ENCODE results near the gene DAP.

DNA sequence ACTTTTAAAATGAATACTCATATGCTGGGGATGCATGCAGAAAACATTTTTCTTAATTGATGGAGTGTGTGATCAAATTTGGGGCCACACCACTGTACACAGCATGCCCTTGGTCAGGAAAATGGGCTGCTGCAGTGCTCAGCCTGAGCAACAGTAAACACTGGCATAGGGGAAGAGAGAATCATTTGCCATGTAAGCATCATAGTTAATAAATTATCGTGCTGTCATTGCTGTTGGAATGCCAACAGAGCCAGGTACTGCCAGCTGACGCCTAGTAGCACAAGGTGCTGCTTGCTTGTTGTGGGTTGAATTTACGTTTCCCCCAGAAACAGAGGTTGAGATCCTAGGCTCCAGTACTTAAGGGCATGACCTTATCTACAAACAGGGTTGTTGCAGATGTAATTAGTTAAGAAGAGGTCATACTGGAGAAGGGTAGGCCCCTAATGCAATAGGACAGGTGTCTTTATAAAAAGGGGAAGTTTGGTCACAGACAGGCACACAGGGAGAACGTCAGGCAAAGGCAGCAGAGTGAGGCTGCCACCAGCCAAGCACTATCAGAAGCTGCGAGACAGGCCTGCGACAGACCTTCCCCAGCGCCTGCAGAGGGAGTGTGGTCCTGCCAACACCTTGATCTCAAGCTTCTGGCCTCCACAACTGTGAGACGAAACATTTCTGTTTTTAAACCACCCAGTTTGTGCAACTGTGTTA lies 25.3 kb downstream of the DAP start:
- no peak for TF ChIP-seq CTCF (IDR thresholded peaks at IDR 0.05)
- no peak for TF ChIP-seq POLR2AphosphoS5 (IDR thresholded peaks at IDR 0.05; ENCODE audit: low read depth, low read length)
